ENCODE measurements around the gene GTF2A2.

DNA sequence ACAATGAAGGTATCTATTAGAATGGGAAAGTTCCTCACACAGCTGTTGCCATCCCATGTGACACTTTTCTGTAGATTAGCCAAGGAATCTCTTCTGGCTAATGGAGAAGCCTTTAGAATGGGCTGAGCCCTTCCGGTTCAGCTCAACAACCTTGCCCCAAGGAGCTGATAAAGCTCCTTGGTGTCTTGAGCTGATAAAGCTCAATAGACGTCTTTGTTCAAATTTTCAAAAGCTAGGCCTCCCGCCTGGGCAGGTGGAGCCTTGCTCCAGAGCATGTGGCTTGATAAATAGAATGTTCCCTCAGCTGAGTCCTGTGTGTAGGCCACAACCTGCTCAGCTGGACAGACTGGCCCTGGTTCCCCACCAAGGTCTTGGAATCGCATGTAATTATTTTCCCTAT is 39.0 kb upstream of the GTF2A2 start:
- TF ChIP-seq POLR2A (IDR thresholded peaks at IDR 0.05) = no peak
- TF ChIP-seq CTCF (IDR thresholded peaks at IDR 0.05) = no peak
- TF ChIP-seq POLR2AphosphoS5 (IDR thresholded peaks at IDR 0.05; ENCODE audit: insufficient read depth in 1 of 2, low read depth in 1 of 2) = no peak
